IPS DF 19.7 (cell line): Measurements from ENCODE around the gene OR8H3.
"Not testable (repeated sequence)": the region's sequence is repeated elsewhere in the genome, so short reads cannot be mapped to it uniquely, and the experiment has no call there.

Experiments used
- DNase-seq: peaks from one replicate; pipeline ENCODE4 v3.0.0-alpha.2; 2013; ENCODE audit warnings: low read depth, low spot score

Gene OR8H3, protein sequence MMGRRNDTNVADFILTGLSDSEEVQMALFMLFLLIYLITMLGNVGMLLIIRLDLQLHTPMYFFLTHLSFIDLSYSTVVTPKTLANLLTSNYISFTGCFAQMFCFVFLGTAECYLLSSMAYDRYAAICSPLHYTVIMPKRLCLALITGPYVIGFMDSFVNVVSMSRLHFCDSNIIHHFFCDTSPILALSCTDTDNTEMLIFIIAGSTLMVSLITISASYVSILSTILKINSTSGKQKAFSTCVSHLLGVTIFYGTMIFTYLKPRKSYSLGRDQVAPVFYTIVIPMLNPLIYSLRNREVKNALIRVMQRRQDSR

GRCh38 chr11:56122073-56122472, at the start of gene OR8H3:
TSS of gene OR8H3 (plus strand) at chr11:56122373. CDS start at chr11:56122373, 0 bp downstream.
- DNase-seq, result no peak

- no peak for DNase-seq
Observed at GRCh38 chr11:56089697-56090096, 32.5 kb upstream of the OR8H3 start.

DNA sequence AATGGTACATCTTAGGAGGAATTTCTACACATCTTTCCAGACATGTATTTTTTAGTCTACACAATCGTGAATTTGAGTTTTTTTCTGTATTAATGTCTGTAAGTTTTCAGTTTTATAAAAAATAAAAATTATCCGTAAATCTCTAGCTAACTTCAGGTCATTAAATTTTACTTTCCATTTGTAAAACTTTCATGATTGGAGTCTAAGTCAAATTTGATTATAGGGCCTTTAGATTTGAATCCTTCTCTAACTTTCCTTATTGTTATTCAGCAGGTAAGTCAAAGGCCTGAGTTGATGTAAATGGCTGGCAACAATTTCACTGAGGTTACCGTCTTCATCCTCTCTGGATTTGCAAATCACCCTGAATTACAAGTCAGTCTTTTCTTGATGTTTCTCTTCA, 29.2 kb upstream of the OR8H3 start, which contains the start of gene OR8I2:
OR8I2 (plus strand) TSS at position 301 of the 400 bp plus-strand sequence; CDS start at position 301, 0 bp downstream.
- no peak for DNase-seq

DNA sequence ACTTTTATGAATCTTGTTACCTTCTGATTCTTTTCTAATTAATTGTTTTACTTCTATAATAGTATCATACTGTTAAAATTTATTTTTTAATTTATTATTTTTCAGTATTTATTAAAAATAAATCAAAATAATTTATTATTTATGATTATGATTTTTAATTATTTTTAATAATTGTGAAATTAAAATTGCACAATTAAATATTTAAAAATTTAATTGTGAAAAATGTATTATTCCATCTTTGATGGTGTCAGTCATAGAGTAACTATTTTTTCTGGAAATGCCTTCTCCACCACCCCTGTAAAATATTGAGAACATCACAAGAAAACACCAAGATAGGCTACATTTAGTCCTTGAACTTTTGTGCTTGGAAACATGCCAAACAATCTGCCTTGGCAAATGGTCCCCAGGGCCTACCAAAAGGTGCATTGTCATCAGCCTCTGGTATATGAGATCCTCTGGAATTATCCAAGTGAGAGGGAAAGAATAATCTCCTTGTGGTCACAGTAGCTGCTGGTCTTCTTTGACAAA, 18.9 kb upstream of the OR8H3 start, which contains the start of gene OR8H2:
OR8H2 (plus strand) TSS at position 478 of the 528 bp plus-strand sequence. CDS start 1,356 bp downstream, outside the sequence.
- DNase-seq, result no peak

- DNase-seq, result no peak
Observed at GRCh38 chr11:56140151-56140661, 18.0 kb downstream of the OR8H3 start, which contains the start of gene OR8J3. TSS of gene OR8J3 (minus strand) at chr11:56140201. CDS start at chr11:56137718, 2,483 bp downstream.

DNA sequence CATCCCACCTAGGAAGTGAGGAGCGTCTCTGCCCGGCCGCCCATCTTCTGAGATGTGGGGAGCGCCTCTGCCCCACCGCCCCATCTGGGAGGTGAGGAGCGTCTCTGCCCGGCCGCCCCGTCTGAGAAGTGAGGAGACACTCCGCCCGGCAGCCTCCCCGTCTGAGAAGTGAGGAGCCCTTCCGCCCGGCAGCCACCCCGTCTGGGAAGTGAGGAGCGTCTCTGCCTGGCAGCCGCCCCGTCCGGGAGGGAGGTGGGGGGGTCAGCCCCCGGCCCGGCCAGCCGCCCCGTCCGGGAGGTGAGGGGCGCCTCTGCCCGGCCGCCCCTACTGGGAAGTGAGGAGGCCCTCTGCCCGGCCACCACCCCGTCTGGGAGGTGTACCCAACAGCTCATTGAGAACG, 21.5 kb downstream of the OR8H3 start:
- DNase-seq, result not testable (repeated sequence)

GRCh38 chr11:56151376-56151775, 29.2 kb downstream of the OR8H3 start:
- no peak for DNase-seq

DNA sequence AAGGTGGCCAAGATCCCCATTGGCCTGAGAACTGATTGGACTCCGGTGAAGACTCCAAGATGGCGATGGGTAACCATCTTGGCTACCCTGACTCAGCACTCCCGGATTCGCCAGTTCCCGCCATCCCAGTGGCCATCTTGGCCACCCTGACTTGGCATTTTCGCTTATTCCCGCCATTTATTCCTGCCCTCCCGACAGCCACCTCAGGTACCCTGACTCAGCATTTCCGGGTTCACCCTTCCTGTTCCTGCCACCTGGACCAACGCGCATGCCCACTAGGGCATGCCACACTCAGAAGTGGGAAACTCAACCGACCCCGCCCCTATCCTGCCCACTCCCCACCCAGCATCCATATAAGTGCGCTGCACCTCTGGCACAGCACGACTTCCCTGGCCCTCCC, 30.2 kb downstream of the OR8H3 start:
- no peak for DNase-seq

DNA sequence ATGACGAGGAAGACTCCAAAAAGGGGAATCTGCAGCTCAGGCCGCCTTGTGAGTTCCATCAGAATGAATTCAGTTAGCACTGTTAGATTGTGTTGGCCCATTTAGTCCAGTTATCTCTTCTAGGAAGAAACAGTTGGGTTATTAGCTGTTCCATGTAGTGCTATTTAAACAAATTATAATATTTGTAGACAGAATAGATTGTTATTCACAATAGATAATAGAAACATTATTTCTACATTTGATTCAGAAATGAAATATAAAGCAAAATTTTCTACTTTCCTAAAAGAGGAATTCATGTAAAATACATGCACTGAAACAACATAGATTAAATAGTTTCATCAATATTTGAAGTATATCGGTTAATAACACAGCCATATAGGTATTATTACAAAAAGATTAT, 38.0 kb downstream of the OR8H3 start, which contains the start of gene OR8K5:
OR8K5 (minus strand) TSS at position 101 of the 400 bp plus-strand sequence; CDS start at position 101, 0 bp downstream.
- DNase-seq, result no peak

- no peak for DNase-seq
Observed at GRCh38 chr11:56163804-56164203, 41.6 kb downstream of the OR8H3 start.

DNA sequence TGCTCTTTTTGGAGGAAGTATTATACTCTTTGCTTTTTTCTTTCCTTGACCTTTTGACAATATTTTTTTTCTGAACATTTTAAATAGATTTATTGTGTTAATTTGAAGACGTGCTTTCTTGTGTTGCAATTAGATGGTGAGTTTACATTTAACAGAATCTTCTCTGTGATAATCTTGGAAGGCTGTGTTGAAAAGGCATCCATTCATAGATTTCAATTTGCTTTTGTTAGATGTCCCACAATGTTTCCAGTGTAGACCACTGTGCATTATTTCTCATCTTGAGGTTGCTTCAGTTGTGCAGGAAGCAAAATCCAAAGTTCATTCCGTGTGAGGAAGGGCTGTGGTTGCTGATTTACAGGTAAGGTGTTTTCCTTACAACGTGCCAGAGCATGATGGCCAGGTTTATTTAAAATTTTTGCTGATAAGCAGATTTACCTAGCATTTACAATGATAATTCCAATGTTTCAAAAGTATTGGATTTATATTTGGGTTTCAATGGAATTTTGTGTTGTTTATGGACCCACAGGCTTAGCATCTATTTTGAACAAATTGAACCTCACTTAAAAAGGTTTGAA, 50.2 kb downstream of the OR8H3 start:
- DNase-seq, result no peak
